Natural killer cell (primary cell): ENCODE results near the gene PTMS. TPM values are rescaled to one million over a fixed set of nuclear protein-coding genes. Genes with fewer than 3 reads are reported as not detected.

Experiments used
- ATAC-seq, 3 donors: fragments of 150-1000 bp in 2 of 3; fragments of 200-7000 bp in 1 of 3; cut with Tn5 transposase; 1 replicate in 1 of 3; 2 replicates in 2 of 3; pipeline ENCODE4 v1.10.0; 2021; ENCODE audit warnings: mild to moderate bottlenecking in 2 of 3, moderate library complexity in 2 of 3
- DNase-seq, 2 donors: peaks; one replicate each; pipeline versions ENCODE4 v3.0.0 to v3.0.0-alpha.2; 2013 to 2021; ENCODE audit warnings: mixed read lengths in 1 of 2
- H3K27ac ChIP-seq: one replicate; pipeline ENCODE4 v1.5.1; 2013; ENCODE audit warnings: mild to moderate bottlenecking, low read length
- H3K27me3 ChIP-seq: one replicate; pipeline ENCODE4 v1.6.1; 2013; ENCODE audit warnings: low read length; ENCODE audit not compliant: control insufficient read depth, insufficient read depth
- H3K36me3 ChIP-seq: one replicate; pipeline ENCODE4 v1.6.1; 2013; ENCODE audit warnings: low read length; ENCODE audit not compliant: control insufficient read depth, insufficient read depth
- H3K4me1 ChIP-seq: one replicate; pipeline ENCODE4 v1.6.1; 2013; ENCODE audit warnings: low read length; ENCODE audit not compliant: control insufficient read depth, insufficient read depth
- H3K4me3 ChIP-seq: one replicate; pipeline ENCODE4 v1.5.1; 2013; ENCODE audit warnings: low read length
- H3K9me3 ChIP-seq: one replicate; pipeline ENCODE4 v1.6.1; 2013; ENCODE audit warnings: low read length; ENCODE audit not compliant: control insufficient read depth, insufficient read depth
- H3K27ac Mint-ChIP-seq, 2 donors: one replicate each; pipeline ENCODE4 v1.8.0; 2022; ENCODE audit warnings: mild to moderate bottlenecking in 2 of 2, mixed read lengths in 2 of 2, moderate library complexity in 1 of 2
- H3K27me3 Mint-ChIP-seq, 2 donors: one replicate each; pipeline ENCODE4 v1.8.0; 2022; ENCODE audit warnings: low read depth in 2 of 2, mixed read lengths in 2 of 2
- H3K36me3 Mint-ChIP-seq: one replicate; pipeline ENCODE4 v1.8.0; 2022; ENCODE audit warnings: mixed read lengths
- H3K4me1 Mint-ChIP-seq, 2 donors: one replicate each; pipeline ENCODE4 v1.8.0; 2022; ENCODE audit warnings: mixed read lengths in 2 of 2
- H3K4me3 Mint-ChIP-seq: one replicate; pipeline ENCODE4 v1.8.0; 2022; ENCODE audit warnings: mild to moderate bottlenecking, moderate library complexity, mixed read lengths
- H3K9me3 Mint-ChIP-seq, 2 donors: one replicate each; pipeline ENCODE4 v1.8.0; 2022; ENCODE audit warnings: mixed read lengths in 2 of 2
- WGBS: methylation state at CpG from one replicate; pipeline ENCODE4 v1.1.7; 2013; ENCODE audit warnings: missing lambda C conversion rate; ENCODE audit not compliant: insufficient coverage; 5-methylcytosine and 5-hydroxymethylcytosine counted together
- intact Hi-C: fragments of 100-400 bp; cut with micrococcal nuclease; formaldehyde crosslinking; loops from one replicate; pipeline ENCODE4 v1.14.2; 2022
- total RNA-seq, 4 donors: library from RNA; stranded (reverse); fragments of 120-200 nt in 1 of 4; gene quantifications; one replicate each; pipeline versions ENCODE4 v1.2.3 to v1.2.4, GENCODE V29; 2013 to 2022
- TF ChIP-seq, protein P1 (sequence below): fragments of 200-600 bp; IDR thresholded peaks from one replicate; pipeline ENCODE4 v1.8.0; 2022; ENCODE audit warnings: antibody characterized with exemption

PTMS gene
- total RNA-seq, 3 donors from 2014 or later (not counting 1 experiment from before 2014, with no cell fraction given): 2.3 to 33.2 (median 2.8) TPM

DNA sequence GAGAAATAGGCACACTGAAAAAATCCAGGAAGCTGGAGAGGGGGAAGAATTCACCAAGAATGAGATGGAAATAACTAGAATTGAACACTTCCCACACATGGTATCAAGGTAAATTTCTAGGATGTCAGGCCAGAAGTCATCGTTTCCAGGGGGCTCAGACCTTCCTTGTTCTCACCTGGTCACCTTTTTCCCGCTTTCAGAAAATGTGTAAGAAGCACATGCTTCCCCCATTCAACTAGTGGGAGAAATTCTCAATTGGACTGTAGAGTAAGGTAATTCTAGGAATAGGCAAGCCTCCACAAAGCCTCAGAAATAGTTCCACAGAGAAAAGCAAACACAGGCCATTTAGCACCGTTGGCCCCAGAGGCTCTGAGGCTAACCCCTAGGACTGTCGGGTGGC, 2.8 kb upstream of the PTMS start:
- H3K27me3 Mint-ChIP-seq: peaks cover 29 to 47% of the 10 kb centered on the region in 2 donors
- peaks cover 34% of the 10 kb centered on the region for H3K4me1 ChIP-seq
- intact Hi-C loops: no loop called here
- DNase-seq: no peak
- 91% methylated on average over 4 of the region's 4 CpGs for WGBS
- H3K36me3 Mint-ChIP-seq: no peaks in the 10 kb centered on the region
- H3K27me3 ChIP-seq: peaks cover 10% of the 10 kb centered on the region
- no peak overlapping the region for H3K27ac Mint-ChIP-seq
- no peak for ATAC-seq
- TF ChIP-seq, protein P1, sequence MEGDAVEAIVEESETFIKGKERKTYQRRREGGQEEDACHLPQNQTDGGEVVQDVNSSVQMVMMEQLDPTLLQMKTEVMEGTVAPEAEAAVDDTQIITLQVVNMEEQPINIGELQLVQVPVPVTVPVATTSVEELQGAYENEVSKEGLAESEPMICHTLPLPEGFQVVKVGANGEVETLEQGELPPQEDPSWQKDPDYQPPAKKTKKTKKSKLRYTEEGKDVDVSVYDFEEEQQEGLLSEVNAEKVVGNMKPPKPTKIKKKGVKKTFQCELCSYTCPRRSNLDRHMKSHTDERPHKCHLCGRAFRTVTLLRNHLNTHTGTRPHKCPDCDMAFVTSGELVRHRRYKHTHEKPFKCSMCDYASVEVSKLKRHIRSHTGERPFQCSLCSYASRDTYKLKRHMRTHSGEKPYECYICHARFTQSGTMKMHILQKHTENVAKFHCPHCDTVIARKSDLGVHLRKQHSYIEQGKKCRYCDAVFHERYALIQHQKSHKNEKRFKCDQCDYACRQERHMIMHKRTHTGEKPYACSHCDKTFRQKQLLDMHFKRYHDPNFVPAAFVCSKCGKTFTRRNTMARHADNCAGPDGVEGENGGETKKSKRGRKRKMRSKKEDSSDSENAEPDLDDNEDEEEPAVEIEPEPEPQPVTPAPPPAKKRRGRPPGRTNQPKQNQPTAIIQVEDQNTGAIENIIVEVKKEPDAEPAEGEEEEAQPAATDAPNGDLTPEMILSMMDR: no peak
- H3K4me1 Mint-ChIP-seq: peaks cover 26 to 28% of the 10 kb centered on the region in 2 donors
- H3K9me3 ChIP-seq: no peaks in the 10 kb centered on the region
- no peak overlapping the region for H3K4me3 ChIP-seq
- H3K4me3 Mint-ChIP-seq: no peak overlapping the region
- no peaks in the 10 kb centered on the region for H3K9me3 Mint-ChIP-seq
- no peak overlapping the region for H3K27ac ChIP-seq
- no peaks in the 10 kb centered on the region for H3K36me3 ChIP-seq

DNA sequence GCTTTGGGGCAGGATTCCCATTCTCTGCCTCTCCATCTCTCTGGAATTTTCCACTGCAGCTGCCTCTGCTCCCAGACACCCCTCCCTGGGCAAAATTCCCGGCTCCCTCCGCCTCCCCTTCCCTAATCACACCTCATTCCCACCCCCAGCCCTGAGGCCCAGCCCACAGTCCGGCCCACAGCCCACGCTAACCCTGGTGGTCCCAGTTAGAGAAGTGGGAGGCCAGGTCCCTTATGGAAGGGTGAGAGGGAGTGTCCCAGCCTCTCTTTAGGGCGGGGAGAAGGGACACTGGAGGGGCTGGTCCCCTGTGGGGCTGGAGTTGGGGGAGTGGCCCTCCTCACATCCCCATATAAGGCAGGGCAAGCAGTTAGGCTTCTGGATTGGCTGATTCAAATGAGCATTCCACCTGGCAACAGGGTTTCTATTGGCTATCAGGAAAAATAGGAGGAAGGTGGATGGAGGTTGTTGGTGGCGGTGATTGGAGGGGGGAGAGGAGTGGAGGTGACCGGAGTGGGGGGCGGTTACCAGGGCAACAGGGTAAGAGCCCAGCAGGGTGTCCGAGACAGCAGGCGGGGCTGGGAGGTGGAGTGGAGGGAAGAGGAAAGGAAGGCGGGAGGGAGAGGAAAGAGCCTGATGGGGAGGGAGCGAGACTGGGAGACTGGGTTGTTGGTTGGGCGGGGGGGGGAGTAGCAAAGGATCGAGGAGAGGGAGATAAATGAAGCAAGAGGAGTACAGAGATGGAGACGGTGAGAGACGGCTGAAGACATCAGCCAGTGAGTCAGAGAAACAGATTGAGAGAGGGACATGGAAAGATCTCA, 1.9 kb upstream of the PTMS start:
- Histone ChIP-seq H3K36me3 (no peaks in the 10 kb centered on the region), H3K27ac (no peak overlapping the region), H3K4me1 (peaks cover 34% of the 10 kb centered on the region), H3K9me3 (no peaks in the 10 kb centered on the region), H3K27me3 (peaks cover 10% of the 10 kb centered on the region), H3K4me3 (no peak overlapping the region)
- TF ChIP-seq, protein P1: no peak
- peak overlapping the region; percentile 67 for H3K4me3 Mint-ChIP-seq
- 7% methylated on average over 14 of the region's 16 CpGs for WGBS
- no peaks in the 10 kb centered on the region for H3K36me3 Mint-ChIP-seq
- peaks cover 33 to 49% of the 10 kb centered on the region in 2 donors for H3K27me3 Mint-ChIP-seq
- no peaks in the 10 kb centered on the region for H3K9me3 Mint-ChIP-seq
- peak overlapping the region in 1 of 2 donors; percentile 25 for H3K27ac Mint-ChIP-seq
- ATAC-seq (peak; percentile 85 to 90 (median 85)), DNase-seq (peak; percentile 31 to 81)
- intact Hi-C loops: loop anchor here (1.0 kb wide), 1 partner anchor 11 kb away; the partner anchor contains the start of gene MLF2
- peaks cover 26 to 28% of the 10 kb centered on the region in 2 donors for H3K4me1 Mint-ChIP-seq

DNA sequence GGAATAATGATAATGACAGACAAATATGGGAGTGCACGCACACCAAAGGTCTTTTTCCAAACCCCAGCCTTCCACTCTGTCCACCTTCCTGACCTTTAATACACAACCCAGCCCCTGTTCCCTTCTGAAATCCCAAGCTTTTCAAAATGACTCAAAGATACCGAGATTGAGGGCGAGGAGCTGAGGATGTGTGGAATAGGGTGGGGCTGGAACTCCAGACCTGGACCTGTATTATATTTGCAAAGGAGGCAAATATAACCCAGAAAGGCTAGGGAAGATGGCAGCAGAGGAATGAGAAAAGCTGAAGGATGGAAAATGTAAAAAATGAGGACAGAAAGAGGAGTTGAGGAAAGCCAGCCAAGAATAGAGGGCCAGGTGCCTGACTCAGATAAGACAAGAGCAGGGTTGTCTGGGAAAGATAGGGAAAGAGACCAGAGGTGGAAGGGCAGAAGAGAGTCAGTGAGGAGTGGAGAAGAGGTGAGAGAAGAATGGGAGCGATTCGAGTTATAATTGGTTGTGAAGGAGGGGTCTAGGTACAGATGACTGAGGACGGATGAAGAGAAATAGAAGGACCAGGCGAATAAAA, 1.0 kb upstream of the PTMS start:
- ATAC-seq (no peak), DNase-seq (no peak)
- intact Hi-C loops: no loop called here
- Mint-ChIP-seq H3K27ac (peak overlapping the region in 1 of 2 donors; percentile 1), H3K4me1 (peaks cover 26 to 28% of the 10 kb centered on the region in 2 donors), H3K9me3 (no peaks in the 10 kb centered on the region), H3K27me3 (peaks cover 33 to 54% of the 10 kb centered on the region in 2 donors), H3K36me3 (no peaks in the 10 kb centered on the region), H3K4me3 (peak overlapping the region; percentile 73)
- WGBS: 55% methylated on average over 7 of the region's 7 CpGs
- TF ChIP-seq, protein P1: no peak
- no peak overlapping the region for H3K4me3 ChIP-seq
- H3K36me3 ChIP-seq: no peaks in the 10 kb centered on the region
- peaks cover 10% of the 10 kb centered on the region for H3K27me3 ChIP-seq
- H3K4me1 ChIP-seq: peaks cover 34% of the 10 kb centered on the region
- no peak overlapping the region for H3K27ac ChIP-seq
- no peaks in the 10 kb centered on the region for H3K9me3 ChIP-seq
